Spleen (tissue), 11 donors: Measurements from ENCODE around the gene LTBP1. TPM values are rescaled to one million over a fixed set of nuclear protein-coding genes. Genes with fewer than 3 reads are reported as not detected.

Experiments
- DNase-seq: peaks from one replicate; pipeline ENCODE4 v3.0.0-alpha.2; 2020
- H3K27ac ChIP-seq, 8 donors: fragments of 200-600 bp; sonication (generic) in 7 of 8; 1 replicate in 4 of 8; 2 replicates in 4 of 8; pipeline versions ENCODE4 v1.5.0 to v1.8.0; 2016 to 2021; ENCODE audit warnings: inconsistent platforms in 4 of 8, mild to moderate bottlenecking in 4 of 8, moderate library complexity in 1 of 8
- H3K27me3 ChIP-seq, 7 donors: fragments of 200-600 bp; sonication (generic) in 6 of 7; replicated peaks in 1 of 7; 1 replicate in 4 of 7; 2 replicates in 3 of 7; pipeline versions ENCODE4 v1.5.0 to v1.8.0; 2016 to 2021; ENCODE audit warnings: inconsistent platforms in 3 of 7, mild to moderate bottlenecking in 1 of 7
- H3K36me3 ChIP-seq, 6 donors: fragments of 200-600 bp; sonication (generic) in 5 of 6; 1 replicate in 4 of 6; 2 replicates in 2 of 6; pipeline versions ENCODE4 v1.5.0 to v1.8.0; 2016 to 2021; ENCODE audit warnings: inconsistent platforms in 2 of 6
- H3K4me1 ChIP-seq, 6 donors: fragments of 200-600 bp; sonication (generic) in 5 of 6; 1 replicate in 3 of 6; 2 replicates in 3 of 6; pipeline versions ENCODE4 v1.5.0 to v1.8.0; 2016 to 2021; ENCODE audit warnings: inconsistent platforms in 3 of 6
- H3K4me3 ChIP-seq, 8 donors: fragments of 200-600 bp; sonication (generic) in 7 of 8; 1 replicate in 4 of 8; 2 replicates in 4 of 8; pipeline versions ENCODE4 v1.5.0 to v1.8.0; 2016 to 2021; ENCODE audit warnings: inconsistent platforms in 4 of 8, mild to moderate bottlenecking in 4 of 8, moderate library complexity in 2 of 8
- H3K9me3 ChIP-seq, 8 donors: fragments of 200-600 bp; sonication (generic) in 7 of 8; 1 replicate in 4 of 8; 2 replicates in 4 of 8; pipeline versions ENCODE4 v1.5.0 to v1.8.0; 2016 to 2021; ENCODE audit warnings: inconsistent platforms in 4 of 8
- CTCF ChIP-seq, 11 experiments: fragments of 200-600 bp in 7 of 11; fragments of 450-650 bp in 4 of 11; sonication (generic) in 4 of 11; IDR thresholded peaks in 8 of 11; conservative IDR thresholded peaks in 3 of 11; 1 replicate in 7 of 11; 2 replicates in 4 of 11; pipeline versions ENCODE4 v1.4.0 to v1.8.0; 2016 to 2021; ENCODE audit warnings: antibody characterized with exemption in 11 of 11, inconsistent platforms in 4 of 11, mild to moderate bottlenecking in 1 of 11
- POLR2A ChIP-seq, 3 donors: fragments of 450-650 bp; IDR thresholded peaks; one replicate each; pipeline ENCODE4 v1.5.1; 2017; ENCODE audit warnings: antibody characterized with exemption in 3 of 3, mild to moderate bottlenecking in 1 of 3
- POLR2AphosphoS5 ChIP-seq, 3 donors: sonication (generic); formaldehyde crosslinking; IDR thresholded peaks; one replicate each; pipeline ENCODE4 v1.5.1; 2017; ENCODE audit warnings: antibody characterized with exemption in 3 of 3
- WGBS, 5 donors: extraction: QIAGEN DNeasy Blood & Tissue Kit in 3 of 5; methylation state at CpG; one replicate each; pipeline versions ENCODE4 v1.1.5 to v1.1.7; 2013 to 2018; 5-methylcytosine and 5-hydroxymethylcytosine counted together
- intact Hi-C: fragments of 100-400 bp; cut with DNase I; formaldehyde crosslinking; loops from one replicate; pipeline ENCODE4 v1.15.0; 2023; ENCODE audit warnings: low total_unique reads
- polyA plus RNA-seq, 3 donors: library from polyadenylated mRNA; stranded (reverse); fragments of 200-250 nt; gene quantifications; one replicate each; pipeline ENCODE4 v1.2.1, GENCODE V29; 2013
- total RNA-seq, 7 donors: library from RNA; depleted of rRNA in 3 of 7; stranded (reverse); fragments of >200 nt in 3 of 7; fragmentation: NEBNext Ultra II Directional in 4 of 7; extraction: Animal tissue kit (Norgen Biotek cat#: 25700) in 4 of 7; gene quantifications; one replicate each; pipeline versions ENCODE4 v1.1.0 to v1.2.1, GENCODE V29; 2016 to 2021
- donor health status: healthy with polysubstance abuse.
- donor health status: DM: no; HTN: no; CAD: no; lungs with moderate emphysema.
- donor health status: DM: no; HTN: no; CAD: no.
- donor health status: Bipolar disorder and iron deficiency.
- donor health status: healthy.
- donor health status: DM: no; HTN: no; CAD: no.
- donor health status: DM: yes; HTN: yes; CAD: no.

LTBP1 gene
- total and polyA plus RNA-seq, 10 donors = 6.8 to 28.0 (median 13.3) TPM

GRCh38 chr2:33344230-33344629, 397.5 kb downstream of the LTBP1 start:
- DNase-seq = no peak
- H3K9me3 ChIP-seq = no peaks in the 10 kb centered on the region
- no peak overlapping the region for H3K27ac ChIP-seq
- intact Hi-C loops = no loop called here
- H3K36me3 ChIP-seq = no peaks in the 10 kb centered on the region
- no peak overlapping the region for H3K4me3 ChIP-seq
- WGBS, 5 donors = 41 to 54% (median 49%) methylated on average over 3 of the region's 3 CpGs
- H3K4me1 ChIP-seq = peaks cover 0 to 24% (median 4%) of the 10 kb centered on the region in 6 donors
- no peaks in the 10 kb centered on the region for H3K27me3 ChIP-seq
- TF ChIP-seq CTCF (IDR thresholded peaks at IDR 0.05 in 8 of 11, conservative IDR thresholded peaks at IDR 0.05 in 3 of 11) = no peak
- TF ChIP-seq POLR2A (IDR thresholded peaks at IDR 0.05) = no peak
- TF ChIP-seq POLR2AphosphoS5 (IDR thresholded peaks at IDR 0.05) = no peak

GRCh38 chr2:33347856-33348255, 401.1 kb downstream of the LTBP1 start:
- TF ChIP-seq POLR2A (IDR thresholded peaks at IDR 0.05) = no peak
- no peak for TF ChIP-seq CTCF (IDR thresholded peaks at IDR 0.05 in 8 of 11, conservative IDR thresholded peaks at IDR 0.05 in 3 of 11)
- no peak for TF ChIP-seq POLR2AphosphoS5 (IDR thresholded peaks at IDR 0.05)
- Histone ChIP-seq H3K27me3 (no peaks in the 10 kb centered on the region), H3K9me3 (no peaks in the 10 kb centered on the region), H3K4me3 (no peak overlapping the region), H3K36me3 (no peaks in the 10 kb centered on the region), H3K4me1 (no peaks in the 10 kb centered on the region), H3K27ac (no peak overlapping the region)
- intact Hi-C loops = no loop called here
- WGBS, 5 donors = 78 to 96% (median 84%) methylated on average over 3 of the region's 3 CpGs
- no peak for DNase-seq

- peaks cover 0 to 10% (median 7%) of the 10 kb centered on the region in 8 donors for H3K9me3 ChIP-seq
Observed at GRCh38 chr2:33350632-33351031, 403.9 kb downstream of the LTBP1 start.

GRCh38 chr2:33351781-33352180, 405.0 kb downstream of the LTBP1 start:
- H3K4me3 ChIP-seq = no peak overlapping the region
- no peaks in the 10 kb centered on the region for H3K4me1 ChIP-seq
- no peak overlapping the region for H3K27ac ChIP-seq
- DNase-seq = no peak
- H3K36me3 ChIP-seq = no peaks in the 10 kb centered on the region
- H3K9me3 ChIP-seq = peaks cover 0 to 21% (median 19%) of the 10 kb centered on the region in 8 donors
- TF ChIP-seq CTCF (IDR thresholded peaks at IDR 0.05 in 8 of 11, conservative IDR thresholded peaks at IDR 0.05 in 3 of 11) (no peak), POLR2AphosphoS5 (IDR thresholded peaks at IDR 0.05) (no peak), POLR2A (IDR thresholded peaks at IDR 0.05) (no peak)
- intact Hi-C loops = no loop called here
- no peaks in the 10 kb centered on the region for H3K27me3 ChIP-seq

More at GRCh38 chr2:33350632-33351031, 403.9 kb downstream of the LTBP1 start:
- no peak overlapping the region for H3K27ac ChIP-seq
- H3K4me3 ChIP-seq = no peak overlapping the region
- intact Hi-C loops = no loop called here
- no peak for TF ChIP-seq POLR2AphosphoS5 (IDR thresholded peaks at IDR 0.05)
- TF ChIP-seq CTCF (IDR thresholded peaks at IDR 0.05 in 8 of 11, conservative IDR thresholded peaks at IDR 0.05 in 3 of 11) = no peak
- no peak for TF ChIP-seq POLR2A (IDR thresholded peaks at IDR 0.05)
- H3K4me1 ChIP-seq = no peaks in the 10 kb centered on the region
- no peaks in the 10 kb centered on the region for H3K36me3 ChIP-seq
- no peaks in the 10 kb centered on the region for H3K27me3 ChIP-seq
- DNase-seq = no peak
